Mesodermal cell (in vitro differentiated cells): Measurements from ENCODE around the gene EYA3.

Experiments used
- H3K27ac ChIP-seq: 2 replicates; pipeline ENCODE4 v1.7.0; 2013; ENCODE audit warnings: mild to moderate bottlenecking, low read depth, low read length, moderate library complexity; ENCODE audit not compliant: severe bottlenecking
- H3K36me3 ChIP-seq: 2 replicates; pipeline ENCODE4 v1.7.1; 2013; ENCODE audit warnings: mild to moderate bottlenecking, low read length, moderate library complexity; ENCODE audit not compliant: control insufficient read depth, insufficient read depth
- H3K4me1 ChIP-seq: one replicate; pipeline ENCODE4 v1.7.1; 2013; ENCODE audit warnings: mild to moderate bottlenecking, low read length; ENCODE audit not compliant: insufficient read depth, control insufficient read depth, poor library complexity, severe bottlenecking
- H3K4me3 ChIP-seq: 2 replicates; pipeline ENCODE4 v1.7.0; 2013; ENCODE audit warnings: low read length, control low read depth, mild to moderate bottlenecking; ENCODE audit not compliant: insufficient read depth, poor library complexity, severe bottlenecking; ENCODE audit errors: extremely low read depth
- H3K9me3 ChIP-seq: 2 replicates; pipeline ENCODE4 v1.7.1; 2013; ENCODE audit warnings: mild to moderate bottlenecking, low read length, moderate library complexity; ENCODE audit not compliant: control insufficient read depth
- WGBS, 2 experiments: methylation state at CpG; one replicate each; pipeline ENCODE4 v1.1.5; 2013; ENCODE audit warnings: missing lambda C conversion rate in 2 of 2; ENCODE audit not compliant: insufficient coverage in 2 of 2; 5-methylcytosine and 5-hydroxymethylcytosine counted together

EYA3 gene

GRCh38 chr1:28046716-28047115, 41.7 kb downstream of the EYA3 start:
- Histone ChIP-seq H3K9me3 (no peaks in the 10 kb centered on the region), H3K36me3 (peaks cover 38% of the 10 kb centered on the region), H3K4me1 (peaks cover 3% of the 10 kb centered on the region), H3K27ac (no peak overlapping the region), H3K4me3 (no peak overlapping the region)
- WGBS, 2 experiments, result 92 to 100% methylated on average over 2 to 4 of the region's 4 CpGs

GRCh38 chr1:28045777-28046176, 42.6 kb downstream of the EYA3 start:
- no peak overlapping the region for H3K27ac ChIP-seq
- peaks cover 47% of the 10 kb centered on the region for H3K36me3 ChIP-seq
- WGBS, 2 experiments, result no CpG with 5 or more reads among the region's 1 CpG
- peaks cover 3% of the 10 kb centered on the region for H3K4me1 ChIP-seq
- no peak overlapping the region for H3K4me3 ChIP-seq
- no peaks in the 10 kb centered on the region for H3K9me3 ChIP-seq

GRCh38 chr1:28044399-28044798, 44.0 kb downstream of the EYA3 start:
- WGBS, 2 experiments, result no CpG with 5 or more reads among the region's 1 CpG
- H3K4me3 ChIP-seq, result no peak overlapping the region
- no peak overlapping the region for H3K27ac ChIP-seq
- peaks cover 3% of the 10 kb centered on the region for H3K4me1 ChIP-seq
- H3K36me3 ChIP-seq, result peaks cover 52% of the 10 kb centered on the region
- no peaks in the 10 kb centered on the region for H3K9me3 ChIP-seq

- Histone ChIP-seq H3K27ac (no peak overlapping the region), H3K36me3 (peaks cover 54% of the 10 kb centered on the region), H3K4me1 (no peaks in the 10 kb centered on the region), H3K4me3 (no peak overlapping the region), H3K9me3 (no peaks in the 10 kb centered on the region)
- no CpG with 5 or more reads among the region's 2 CpGs for WGBS, 2 experiments
Measured at GRCh38 chr1:28039341-28039740, 49.1 kb downstream of the EYA3 start.

- no peak overlapping the region for H3K4me3 ChIP-seq
- no peaks in the 10 kb centered on the region for H3K4me1 ChIP-seq
- 91 to 93% methylated on average over 7 to 8 of the region's 8 CpGs for WGBS, 2 experiments
- no peaks in the 10 kb centered on the region for H3K9me3 ChIP-seq
- peaks cover 54% of the 10 kb centered on the region for H3K36me3 ChIP-seq
- no peak overlapping the region for H3K27ac ChIP-seq
Measured at GRCh38 chr1:28037946-28038345, 50.5 kb downstream of the EYA3 start.

GRCh38 chr1:28037206-28037605, 51.2 kb downstream of the EYA3 start:
- no peaks in the 10 kb centered on the region for H3K4me1 ChIP-seq
- no peak overlapping the region for H3K27ac ChIP-seq
- H3K36me3 ChIP-seq, result peaks cover 47% of the 10 kb centered on the region
- no peaks in the 10 kb centered on the region for H3K9me3 ChIP-seq
- H3K4me3 ChIP-seq, result no peak overlapping the region

- peaks cover 40% of the 10 kb centered on the region for H3K36me3 ChIP-seq
Measured at GRCh38 chr1:28036431-28036830, 52.0 kb downstream of the EYA3 start.

GRCh38 chr1:28035420-28035819, 53.0 kb downstream of the EYA3 start:
- no peak overlapping the region for H3K4me3 ChIP-seq
- peaks cover 30% of the 10 kb centered on the region for H3K36me3 ChIP-seq
- 86 to 89% methylated on average over 1 to 2 of the region's 4 CpGs for WGBS, 2 experiments
- no peak overlapping the region for H3K27ac ChIP-seq
- no peaks in the 10 kb centered on the region for H3K9me3 ChIP-seq
- peaks cover 3% of the 10 kb centered on the region for H3K4me1 ChIP-seq

More at GRCh38 chr1:28036431-28036830, 52.0 kb downstream of the EYA3 start:
- Histone ChIP-seq H3K4me3 (no peak overlapping the region), H3K27ac (no peak overlapping the region), H3K4me1 (peaks cover under 1% of the 10 kb centered on the region), H3K9me3 (no peaks in the 10 kb centered on the region)
- WGBS, 2 experiments, result 100% methylated on average over 1 of the region's 2 CpGs; no CpG with 5 or more reads in 1 of the 2 experiments

GRCh38 chr1:28032281-28032680, 56.1 kb downstream of the EYA3 start:
- no peaks in the 10 kb centered on the region for H3K9me3 ChIP-seq
- no peak overlapping the region for H3K27ac ChIP-seq
- H3K36me3 ChIP-seq, result peaks cover 16% of the 10 kb centered on the region
- H3K4me3 ChIP-seq, result no peak overlapping the region
- peaks cover 3% of the 10 kb centered on the region for H3K4me1 ChIP-seq

- Histone ChIP-seq H3K9me3 (no peaks in the 10 kb centered on the region), H3K4me1 (peaks cover 3% of the 10 kb centered on the region), H3K36me3 (peaks cover 13% of the 10 kb centered on the region), H3K4me3 (no peak overlapping the region), H3K27ac (no peak overlapping the region)
Measured at GRCh38 chr1:28031173-28031572, 57.2 kb downstream of the EYA3 start.

GRCh38 chr1:28028873-28029654, 59.3 kb downstream of the EYA3 start:
- WGBS, 2 experiments, result 60 to 71% methylated on average over 1 of the region's 3 CpGs

More at GRCh38 chr1:28028873-28029654, 59.3 kb downstream of the EYA3 start:
- no peaks in the 10 kb centered on the region for H3K9me3 ChIP-seq
- no peak overlapping the region for H3K27ac ChIP-seq
- peaks cover 3% of the 10 kb centered on the region for H3K4me1 ChIP-seq
- H3K4me3 ChIP-seq, result no peak overlapping the region
- H3K36me3 ChIP-seq, result peaks cover 12% of the 10 kb centered on the region
